HEK293T (cell line): Measurements from ENCODE around the gene TDRD1.

Experiments used
- ARNT ChIP-seq: fragments of 450-650 bp; IDR thresholded peaks from 2 replicates; pipeline ENCODE4 v1.6.1; 2017; ENCODE audit warnings: mild to moderate bottlenecking
- BHLHE40 ChIP-seq: fragments of 450-650 bp; IDR thresholded peaks from 2 replicates; pipeline ENCODE4 v1.6.1; 2016; ENCODE audit warnings: mild to moderate bottlenecking, moderate library complexity, borderline replicate concordance
- CTBP1 ChIP-seq: fragments of 450-650 bp; IDR thresholded peaks from 2 replicates; pipeline ENCODE4 v1.6.1; 2016; ENCODE audit warnings: borderline replicate concordance
- ELF4 ChIP-seq: fragments of 450-650 bp; IDR thresholded peaks from 2 replicates; pipeline ENCODE4 v1.6.1; 2017; ENCODE audit warnings: antibody characterized with exemption
- FOXA1 ChIP-seq: fragments of 450-650 bp; IDR thresholded peaks from 2 replicates; pipeline ENCODE4 v1.6.1; 2016; ENCODE audit warnings: mild to moderate bottlenecking
- FOXK2 ChIP-seq: fragments of 450-650 bp; IDR thresholded peaks from 2 replicates; pipeline ENCODE4 v1.6.1; 2016; ENCODE audit warnings: mild to moderate bottlenecking
- FOXM1 ChIP-seq: fragments of 450-650 bp; IDR thresholded peaks from 2 replicates; pipeline ENCODE4 v1.6.1; 2017; ENCODE audit warnings: mild to moderate bottlenecking, borderline replicate concordance
- HDGF ChIP-seq: fragments of 450-650 bp; IDR thresholded peaks from 2 replicates; pipeline ENCODE4 v1.6.1; 2017; ENCODE audit warnings: antibody characterized with exemption, borderline replicate concordance
- SP1 ChIP-seq: fragments of 450-650 bp; IDR thresholded peaks from 2 replicates; pipeline ENCODE4 v1.6.1; 2017
- SUZ12 ChIP-seq: fragments of 450-650 bp; IDR thresholded peaks from 2 replicates; pipeline ENCODE4 v1.6.1; 2016; ENCODE audit warnings: mild to moderate bottlenecking
- TARDBP ChIP-seq: fragments of 450-650 bp; IDR thresholded peaks from 2 replicates; pipeline ENCODE4 v1.6.1; 2016
- ZNF384 ChIP-seq: fragments of 450-650 bp; IDR thresholded peaks from 2 replicates; pipeline ENCODE4 v1.6.1; 2016
- TF ChIP-seq, protein P1 (sequence below): fragments of 450-650 bp; IDR thresholded peaks from 2 replicates; pipeline ENCODE4 v1.6.1; 2016

DNA sequence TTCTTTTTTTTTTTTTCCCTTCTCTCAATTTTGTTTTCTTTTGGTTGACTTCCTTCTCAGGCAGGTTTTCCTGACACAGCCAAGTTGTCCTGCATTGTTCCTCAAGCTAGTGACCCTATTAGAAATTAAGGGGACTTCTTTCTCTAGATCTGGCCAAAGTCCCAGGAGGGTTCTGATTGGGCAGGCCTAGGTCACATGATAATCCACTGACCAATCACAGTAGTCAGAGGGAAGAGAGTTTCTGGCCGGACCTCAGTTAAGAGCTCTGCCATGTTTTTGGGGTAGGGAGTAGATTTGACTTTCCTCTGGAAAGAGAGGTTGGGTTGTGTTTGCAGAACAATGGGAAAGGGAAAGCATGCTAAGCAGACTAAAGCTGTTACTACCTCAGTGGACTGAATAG is 76.1 kb downstream of the TDRD1 start:
- TF ChIP-seq FOXK2 (no peak), SUZ12 (no peak), FOXM1 (no peak), BHLHE40 (no peak), SP1 (no peak), ZNF384 (no peak), FOXA1 (no peak), CTBP1 (no peak), TARDBP (no peak), ARNT (no peak), HDGF (no peak), ELF4 (no peak)
- TF ChIP-seq, protein P1, sequence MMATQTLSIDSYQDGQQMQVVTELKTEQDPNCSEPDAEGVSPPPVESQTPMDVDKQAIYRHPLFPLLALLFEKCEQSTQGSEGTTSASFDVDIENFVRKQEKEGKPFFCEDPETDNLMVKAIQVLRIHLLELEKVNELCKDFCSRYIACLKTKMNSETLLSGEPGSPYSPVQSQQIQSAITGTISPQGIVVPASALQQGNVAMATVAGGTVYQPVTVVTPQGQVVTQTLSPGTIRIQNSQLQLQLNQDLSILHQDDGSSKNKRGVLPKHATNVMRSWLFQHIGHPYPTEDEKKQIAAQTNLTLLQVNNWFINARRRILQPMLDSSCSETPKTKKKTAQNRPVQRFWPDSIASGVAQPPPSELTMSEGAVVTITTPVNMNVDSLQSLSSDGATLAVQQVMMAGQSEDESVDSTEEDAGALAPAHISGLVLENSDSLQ, result no peak
